Dedifferentiated amniotic fluid mesenchymal stem cell (primary cell): ENCODE results near the gene USP32.
"Not testable (repeated sequence)": the region's sequence is repeated elsewhere in the genome, so short reads cannot be mapped to it uniquely, and the experiment has no call there.

Source experiments
- DNase-seq: peaks from one replicate; pipeline ENCODE4 v3.0.0-alpha.2; 2016; ENCODE audit errors: extremely low spot score

Gene USP32

DNA sequence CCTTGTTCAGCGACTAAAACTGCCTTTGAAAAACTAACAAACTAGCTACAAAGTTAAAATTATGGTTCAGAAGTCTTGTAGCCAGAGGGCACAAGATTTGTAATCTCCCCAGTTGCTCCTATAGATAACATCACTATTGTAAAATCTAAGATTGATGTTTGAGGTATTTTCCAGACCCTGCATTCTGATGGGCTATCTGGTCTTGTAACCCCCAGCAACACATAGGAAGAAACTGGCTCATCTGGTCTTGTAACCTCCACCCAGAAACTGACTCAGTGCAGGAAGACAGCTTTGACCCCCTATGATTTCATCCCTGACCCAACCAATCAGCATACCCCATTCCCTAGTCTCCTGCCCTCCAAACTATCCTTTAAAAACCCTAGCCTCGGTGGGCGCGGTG lies 18.1 kb upstream of the USP32 start:
- no peak for DNase-seq

DNA sequence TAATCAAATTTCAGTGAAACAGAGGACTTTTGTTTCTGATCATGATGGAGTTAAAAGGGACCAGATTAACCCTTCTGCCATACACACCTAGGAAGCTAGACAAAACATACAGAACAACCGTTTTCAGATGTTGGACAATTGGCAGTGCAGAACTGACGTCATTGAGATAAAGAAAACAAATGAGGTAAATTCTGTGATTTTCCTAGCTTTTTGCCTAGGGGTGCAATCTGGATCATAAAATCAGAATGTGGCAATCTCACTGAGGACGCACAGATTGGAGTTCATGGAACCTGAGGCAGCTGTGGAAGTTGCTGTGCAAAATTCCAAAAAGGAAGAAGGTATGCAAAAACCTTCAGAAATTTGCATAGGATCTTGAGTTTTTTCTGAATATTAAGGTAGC lies 15.0 kb upstream of the USP32 start:
- no peak for DNase-seq

DNA sequence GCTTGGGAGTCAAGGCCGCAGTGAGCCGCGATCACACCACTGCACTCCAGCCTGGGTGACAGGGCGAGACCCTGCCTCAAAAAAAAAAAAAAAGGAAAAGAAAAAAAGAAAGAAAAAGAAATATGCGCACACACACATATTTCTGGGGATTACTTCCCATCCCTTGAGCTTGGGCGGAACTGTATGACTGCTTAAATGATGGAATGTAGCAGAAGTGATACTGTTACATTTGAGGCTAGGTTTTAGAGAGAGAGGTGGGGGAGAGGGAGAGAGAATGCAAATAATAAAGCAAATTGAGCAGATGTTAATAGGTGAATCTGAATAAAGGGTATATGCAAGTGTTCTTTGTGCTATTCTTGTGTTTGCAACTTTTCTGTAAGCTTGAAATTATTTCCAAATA lies 12.0 kb upstream of the USP32 start:
- DNase-seq: no peak

DNA sequence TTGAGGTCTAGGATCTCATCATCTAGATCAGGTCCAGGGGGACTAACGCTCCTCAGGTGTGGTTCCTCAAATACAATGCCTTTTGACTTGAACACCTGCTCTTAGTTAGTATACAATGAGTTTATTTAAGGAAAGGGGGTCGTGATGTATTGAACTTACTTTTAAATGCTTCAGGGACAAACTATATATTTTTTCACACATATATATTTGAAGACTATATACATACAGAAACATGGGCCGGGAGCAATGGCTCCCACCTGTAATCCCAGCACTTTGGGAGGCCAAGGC lies 11.5 kb upstream of the USP32 start:
- no peak for DNase-seq

DNA sequence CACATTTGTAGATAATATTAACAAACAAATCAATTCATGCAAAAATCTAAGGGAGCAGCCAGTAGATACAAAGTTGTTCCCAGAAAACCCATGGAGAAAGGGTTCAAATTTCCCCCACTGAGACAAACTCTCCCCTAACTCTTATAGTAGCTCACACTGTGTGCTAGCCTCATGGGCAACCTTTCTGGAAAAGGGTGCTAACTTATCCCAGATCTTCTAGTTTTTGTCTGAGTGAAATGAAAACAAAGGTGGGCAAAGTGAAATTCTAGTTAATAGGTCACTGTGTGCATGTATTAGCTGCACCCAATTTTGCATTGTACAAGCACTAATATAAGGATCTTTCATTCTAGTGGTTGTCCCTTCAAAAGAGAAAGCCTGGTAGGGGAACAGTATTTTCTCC lies 9.9 kb upstream of the USP32 start:
- DNase-seq: no peak

DNA sequence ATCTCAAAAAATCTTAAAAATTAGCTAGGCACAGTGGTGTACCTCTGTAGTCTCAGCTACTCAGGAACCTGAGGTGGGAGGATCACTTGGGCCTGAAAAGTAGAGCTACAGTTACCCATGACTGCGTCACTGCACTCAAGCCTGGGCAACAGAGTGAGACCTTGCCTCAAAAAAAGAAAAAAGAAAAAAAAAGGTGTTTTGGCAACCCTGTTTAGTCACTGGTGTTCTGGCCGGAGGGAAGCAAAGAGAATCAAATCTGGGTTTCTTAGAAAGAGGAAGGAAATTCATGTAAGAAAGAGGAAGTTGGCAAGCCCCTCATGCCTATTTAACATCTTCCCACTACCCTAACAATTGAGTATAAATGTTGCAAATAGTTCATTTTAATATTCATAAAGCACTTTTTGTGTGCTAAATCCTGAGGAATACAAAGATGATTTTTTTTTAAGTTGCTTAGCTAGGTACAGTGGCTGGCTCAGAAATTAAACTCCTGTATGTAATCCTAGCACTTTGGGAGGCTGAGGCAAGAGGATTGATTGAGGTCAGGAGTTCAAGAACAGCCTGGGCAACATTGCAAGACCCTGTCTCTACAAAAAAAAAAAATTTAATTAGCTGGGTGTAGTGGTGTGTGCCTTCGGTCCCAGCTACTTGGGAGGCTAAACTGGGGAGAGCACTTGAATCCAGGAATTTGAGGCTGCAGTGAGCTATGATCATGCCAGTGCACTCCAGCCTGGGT lies 6.5 kb upstream of the USP32 start:
- no peak for DNase-seq

DNA sequence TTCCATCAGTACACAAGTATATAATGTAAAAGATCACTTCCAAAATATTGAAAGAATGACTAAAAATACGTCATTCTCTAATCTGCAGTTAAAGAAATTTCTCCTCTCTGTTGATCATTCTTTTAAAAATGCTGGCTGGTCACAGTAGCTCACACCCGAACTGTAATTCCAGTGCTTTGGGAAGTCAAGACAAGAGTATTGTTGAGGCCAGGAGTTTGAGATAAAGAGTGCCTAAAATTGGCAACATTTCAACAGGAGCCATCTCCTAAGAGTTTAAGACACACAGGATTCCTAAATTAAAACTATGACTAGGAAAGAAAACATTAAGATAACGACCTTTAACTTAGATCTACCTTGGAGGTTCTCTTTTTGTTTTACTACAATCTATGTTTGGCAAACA lies 4.5 kb upstream of the USP32 start:
- no peak for DNase-seq

DNA sequence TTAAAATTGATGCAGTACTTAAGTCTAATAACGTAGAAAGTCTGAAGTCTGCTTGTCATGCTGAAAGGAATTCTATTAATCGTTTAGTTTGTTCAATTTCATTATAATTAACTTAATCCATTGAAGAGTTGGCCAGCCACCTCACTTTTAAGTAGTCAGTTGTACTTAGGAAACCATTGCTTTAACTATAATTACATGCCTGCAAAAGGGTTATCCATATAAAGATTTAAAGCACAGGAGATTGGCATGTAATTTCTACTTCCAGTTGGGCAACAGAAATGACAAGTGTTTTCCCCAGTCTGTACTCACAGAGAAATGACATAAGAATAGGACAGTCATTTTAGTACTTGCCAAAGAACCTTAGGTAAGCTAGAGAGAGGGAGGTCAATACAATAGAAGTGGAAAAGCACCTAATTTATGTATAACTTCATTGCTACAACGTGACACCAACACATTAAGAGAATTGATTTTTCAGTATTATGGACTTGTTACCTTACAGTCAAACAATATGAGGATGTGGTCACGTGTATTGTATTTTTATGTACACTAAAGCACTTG lies 3.7 kb upstream of the USP32 start:
- DNase-seq: no peak

DNA sequence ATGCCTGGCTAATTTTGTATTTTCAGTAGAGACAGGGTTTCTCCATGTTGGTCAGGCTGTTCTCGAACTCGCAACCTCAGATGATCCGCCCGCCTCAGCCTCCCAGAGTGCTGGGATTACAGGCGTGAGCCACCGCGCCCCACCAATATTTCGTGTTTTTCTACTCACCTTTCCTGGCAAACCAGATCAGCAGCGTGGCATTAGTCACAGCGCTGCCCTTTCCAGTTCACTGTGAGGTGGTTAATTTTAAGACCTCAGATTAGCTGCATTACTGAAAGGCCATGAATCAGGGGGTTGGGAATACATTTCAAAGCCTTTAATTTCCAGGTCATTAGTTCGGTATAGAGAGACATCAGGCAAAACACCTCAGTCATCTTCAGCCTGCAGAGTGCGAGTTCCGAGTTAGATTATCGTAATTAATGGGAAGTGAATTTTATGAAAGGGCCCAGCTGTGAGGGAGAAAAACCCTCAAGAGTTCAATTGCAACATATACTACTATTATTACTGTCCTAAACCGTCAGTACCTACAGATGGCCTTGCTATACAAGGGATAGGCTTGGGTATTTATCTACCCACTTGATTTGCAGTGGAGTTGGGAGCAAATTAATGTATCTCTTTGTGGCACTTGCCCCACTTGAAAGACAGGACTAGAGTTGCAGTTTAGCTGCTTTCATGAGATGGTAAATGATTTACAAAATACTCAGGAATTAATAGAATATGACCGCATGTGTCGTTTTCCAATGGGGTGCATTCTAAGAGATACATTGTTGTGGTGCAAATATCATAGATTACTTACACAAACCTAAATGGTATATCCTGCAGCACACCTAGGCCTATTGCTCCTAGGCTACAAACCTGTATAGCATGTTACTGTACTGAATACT lies 2.1 kb upstream of the USP32 start:
- DNase-seq: no peak

DNA sequence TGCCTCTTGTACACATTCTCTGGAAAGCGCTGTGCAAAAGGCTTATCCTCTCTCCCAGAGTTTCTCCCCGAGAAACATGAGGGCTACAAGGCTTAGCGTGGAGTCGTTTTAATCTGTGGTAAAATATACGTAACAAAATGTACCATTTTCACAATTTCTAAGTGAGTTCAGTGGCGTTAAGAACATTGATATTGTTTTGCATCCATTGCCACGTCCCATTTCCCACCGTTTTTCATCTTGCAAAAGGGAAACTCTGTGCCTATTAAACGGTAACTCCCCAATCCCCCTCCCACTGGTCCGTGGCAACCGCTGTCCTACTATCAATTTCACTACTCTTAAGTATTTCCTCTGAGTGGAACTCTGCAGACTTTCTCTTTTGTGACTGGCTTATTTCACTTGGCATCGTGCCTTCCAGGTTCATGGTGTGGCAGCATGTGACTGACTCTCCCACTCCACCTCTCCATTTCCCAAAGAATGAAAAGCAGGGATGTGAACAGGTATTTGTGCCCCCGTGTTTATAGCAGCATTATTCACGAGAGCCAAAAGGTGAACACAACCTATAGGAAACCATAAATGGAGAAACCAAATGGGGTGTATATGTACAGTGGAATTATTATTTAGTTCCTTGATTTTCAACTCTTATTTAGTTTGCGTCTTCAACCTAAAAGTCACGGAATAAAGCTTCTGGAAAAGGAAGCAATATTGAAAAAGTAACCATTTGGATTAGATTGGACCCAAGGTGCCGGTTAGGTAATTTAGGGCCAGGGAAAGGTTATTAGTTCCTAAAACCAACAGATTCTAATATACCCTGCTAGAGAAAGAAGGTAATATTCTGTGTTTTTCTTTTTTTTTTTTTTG lies 1.1 kb upstream of the USP32 start:
- peak; percentile 41 for DNase-seq

DNA sequence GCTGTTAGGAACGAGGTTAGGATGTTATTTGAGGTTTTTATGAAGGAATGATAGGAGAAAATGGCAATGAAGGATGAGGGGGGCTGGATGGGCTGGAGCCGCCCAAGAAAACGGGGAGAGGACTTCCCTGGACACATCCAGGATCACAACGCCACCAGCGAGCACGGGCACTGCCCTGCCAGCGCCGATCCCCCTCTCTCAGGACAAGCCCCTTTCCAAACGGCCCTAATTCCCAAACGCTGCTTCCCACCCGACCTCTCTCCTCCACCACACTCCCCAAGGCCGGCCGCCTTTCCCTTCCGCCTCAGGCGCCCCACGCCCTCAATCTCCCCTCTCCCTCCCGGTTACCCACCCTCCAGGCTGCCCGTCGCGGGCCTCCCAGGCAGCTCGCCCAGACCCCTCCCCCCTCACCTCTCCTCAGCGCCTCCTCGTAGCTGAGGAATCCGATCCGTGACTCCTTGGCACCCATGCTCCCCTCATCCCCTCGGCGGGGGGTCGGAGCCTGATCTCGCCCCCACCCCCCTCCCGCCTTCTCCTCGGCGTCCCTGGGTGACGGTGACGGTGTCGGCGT lies 377 bp downstream of the USP32 start:
- no peak for DNase-seq

DNA sequence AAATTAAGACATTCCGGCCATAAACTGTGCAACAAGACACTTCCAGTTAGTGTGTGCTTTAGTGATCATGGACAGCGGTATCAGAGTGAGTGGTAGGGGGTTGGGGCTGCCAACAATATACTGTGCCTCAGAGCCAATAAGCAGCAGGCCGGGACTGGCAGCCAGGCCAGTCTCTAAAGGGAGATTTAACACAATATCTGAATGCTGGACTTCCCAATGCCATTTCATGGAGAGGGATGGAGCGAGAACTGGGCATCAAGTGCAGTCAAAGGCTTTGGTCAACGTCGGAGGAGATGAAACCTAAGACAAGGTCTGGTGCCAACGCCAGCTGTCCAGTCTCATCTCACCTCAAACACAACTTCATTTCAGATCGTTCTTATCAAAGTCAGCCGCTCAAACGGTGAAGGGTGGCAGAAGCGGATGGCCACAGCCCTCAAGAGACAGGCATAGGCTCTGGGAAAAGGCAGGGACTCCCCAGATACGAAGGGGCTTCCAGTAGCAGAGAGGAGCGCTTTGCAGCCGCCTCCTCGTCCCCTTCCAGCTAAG lies 935 bp downstream of the USP32 start:
- peak; percentile 43 for DNase-seq

DNA sequence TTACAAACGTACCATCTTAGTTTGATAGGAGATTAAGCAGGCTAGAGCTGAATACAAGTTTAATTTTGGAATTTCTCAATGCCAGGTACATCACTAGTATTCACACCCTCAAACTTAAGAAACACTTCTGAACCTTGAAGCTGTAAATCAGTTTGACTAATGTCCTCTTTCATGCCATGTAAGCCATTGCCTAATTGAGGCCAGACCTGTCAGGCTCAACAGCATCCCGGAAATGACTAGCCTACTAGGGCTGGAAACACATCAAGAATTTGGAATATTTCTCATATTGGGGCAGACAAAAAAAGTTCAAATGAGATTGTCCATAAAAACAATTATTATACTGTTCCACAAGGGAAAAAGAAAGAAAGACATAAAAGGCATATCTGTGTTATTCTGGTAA lies 1.7 kb downstream of the USP32 start:
- peak; percentile 47 for DNase-seq

DNA sequence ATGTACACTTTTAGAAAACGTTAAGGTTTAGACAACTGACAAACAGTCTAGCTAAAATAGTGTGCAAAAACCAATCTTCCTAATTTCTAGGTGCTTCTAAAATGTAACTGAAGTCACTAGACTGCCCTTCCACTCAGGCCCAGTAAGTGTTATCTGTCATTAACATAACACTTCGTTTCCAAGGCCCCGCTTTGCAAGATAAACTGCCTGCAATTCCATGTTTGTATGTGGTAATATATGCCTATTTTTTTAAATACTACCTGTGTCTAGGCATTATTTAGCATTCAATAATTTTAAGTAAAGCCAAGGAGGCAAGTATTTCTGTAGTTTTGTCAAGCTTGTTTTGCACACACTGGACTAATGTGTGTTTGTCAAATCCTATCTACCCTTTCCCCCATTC lies 3.2 kb downstream of the USP32 start:
- DNase-seq: no peak

DNA sequence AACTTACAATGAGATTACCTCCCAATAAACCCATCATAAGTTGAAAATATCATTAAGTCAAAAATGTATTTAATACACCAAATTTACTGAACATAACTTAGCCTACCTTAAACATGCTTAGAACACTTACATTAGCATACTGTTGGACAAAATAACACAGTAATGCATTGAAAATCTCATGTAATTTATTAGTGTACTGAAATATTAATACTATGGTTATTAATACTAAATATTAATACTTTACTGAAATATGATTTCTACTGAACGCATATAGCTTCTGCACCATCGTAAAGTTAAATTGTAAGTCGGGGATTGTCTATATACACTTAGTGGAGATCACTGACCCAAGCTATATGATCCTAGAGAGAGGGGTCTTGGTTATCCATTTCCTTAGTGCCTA lies 4.3 kb downstream of the USP32 start:
- DNase-seq: no peak

DNA sequence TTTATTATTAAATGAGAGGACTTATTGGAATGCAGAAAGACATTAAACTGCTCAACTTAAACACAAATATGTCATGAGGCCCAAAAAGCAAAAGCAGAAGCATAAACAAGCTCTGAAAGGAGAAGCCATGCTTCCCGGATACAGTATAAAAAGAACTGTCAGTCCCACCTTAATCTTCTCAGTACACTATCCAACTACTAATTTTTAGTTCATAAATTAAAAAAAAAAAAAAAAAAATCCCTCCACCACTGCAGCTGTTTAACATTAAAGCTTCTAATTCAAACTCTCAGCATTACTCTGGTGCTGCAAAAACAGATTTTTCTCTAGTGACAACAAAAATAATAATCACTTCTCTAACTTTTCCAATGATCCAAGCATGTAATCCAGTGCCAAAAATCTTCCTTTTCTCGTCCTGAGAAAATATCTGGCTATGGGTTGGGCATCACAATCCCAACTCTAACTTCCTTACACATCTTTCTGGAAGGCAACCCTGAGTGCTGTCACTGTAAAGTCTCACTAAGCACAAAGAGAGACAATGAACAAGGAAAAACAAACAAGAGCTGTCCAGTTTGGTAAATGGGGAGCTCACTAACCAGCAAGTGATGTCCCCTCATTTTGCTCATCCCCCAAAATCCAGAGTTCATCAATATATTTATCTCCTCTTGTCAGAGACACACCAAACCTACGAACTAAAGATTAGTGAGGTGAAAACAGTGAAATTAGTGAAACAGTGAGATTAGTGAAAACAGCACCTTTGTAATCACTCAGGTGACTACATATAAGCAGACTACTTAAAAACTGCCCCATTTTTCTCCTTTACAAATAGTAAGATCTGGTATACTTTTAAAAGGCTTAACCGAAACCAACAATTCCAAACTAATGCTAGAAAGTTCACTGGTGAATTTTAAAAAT lies 5.5 kb downstream of the USP32 start:
- DNase-seq: no peak

DNA sequence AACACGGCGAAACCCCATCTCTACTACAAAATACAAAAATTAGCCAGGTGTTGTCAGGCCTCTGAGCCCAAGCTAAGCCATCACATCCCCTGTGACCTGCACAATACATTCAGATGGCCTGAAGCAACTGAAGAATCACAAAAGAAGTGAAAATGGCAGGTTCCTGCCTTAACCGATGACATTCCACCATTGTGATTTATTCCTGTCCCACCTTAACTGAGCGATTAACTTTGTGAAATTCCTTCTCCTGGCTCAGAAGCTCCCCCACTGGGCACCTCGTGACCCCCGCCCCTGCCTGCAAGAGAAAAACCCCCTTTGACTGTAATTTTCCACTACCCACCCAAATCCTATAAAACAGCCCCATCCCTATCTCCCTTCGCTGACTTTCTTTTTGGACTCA lies 7.0 kb downstream of the USP32 start:
- DNase-seq: not testable (repeated sequence)

DNA sequence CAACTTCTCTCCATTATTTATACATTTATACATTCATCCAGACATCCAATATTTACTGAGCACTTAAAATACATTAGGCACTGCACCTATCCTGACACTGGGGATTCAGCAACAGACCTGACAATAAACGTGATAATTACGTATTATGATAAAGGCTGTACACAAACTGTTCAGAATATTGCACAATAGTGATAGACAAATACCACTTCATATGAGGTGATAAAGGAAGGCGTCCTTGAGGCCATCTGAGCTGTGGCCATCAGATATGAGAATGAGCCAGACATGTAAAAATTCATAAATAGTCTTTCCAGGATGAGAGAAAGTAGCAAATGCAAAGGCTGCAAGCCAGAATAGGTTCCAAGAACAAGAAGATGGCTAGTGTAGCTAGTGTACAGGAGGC lies 8.6 kb downstream of the USP32 start:
- no peak for DNase-seq

DNA sequence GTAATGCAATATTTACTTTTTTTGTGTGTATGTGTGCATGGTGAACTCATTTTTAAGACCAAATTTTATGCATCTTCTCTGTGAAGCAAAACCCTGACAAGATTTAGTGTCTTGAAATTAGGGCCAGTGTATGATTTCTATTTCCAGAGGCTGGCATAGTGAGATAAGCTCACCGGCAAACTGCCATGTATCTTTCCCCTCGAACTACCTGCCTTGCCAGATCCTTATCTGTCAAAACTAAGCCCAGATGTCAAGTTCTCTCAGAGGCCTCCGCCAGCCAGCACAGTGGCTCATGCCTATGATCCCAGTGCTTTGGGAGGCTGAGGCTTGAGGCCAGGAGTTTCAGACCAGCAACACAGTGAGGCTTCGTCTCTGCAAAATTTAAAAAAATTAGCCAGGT lies 10.0 kb downstream of the USP32 start:
- no peak for DNase-seq

DNA sequence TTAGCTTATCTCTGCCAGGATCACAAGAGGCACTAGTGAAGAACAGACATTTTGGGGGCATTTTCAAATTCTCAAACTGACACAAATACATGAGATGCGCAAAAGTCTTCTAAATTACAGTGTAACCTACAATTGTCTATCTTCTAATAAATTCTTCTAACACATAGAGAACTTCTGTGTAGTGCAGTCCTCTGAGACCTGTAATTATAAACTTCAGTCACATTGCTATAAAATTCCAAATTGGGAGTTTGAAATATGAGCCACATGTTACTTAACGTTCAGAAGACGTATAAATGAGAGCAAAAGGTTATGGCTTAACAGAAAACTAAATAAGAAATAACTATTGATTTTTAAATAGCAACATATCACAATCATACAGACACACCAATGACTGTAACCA lies 12.5 kb downstream of the USP32 start:
- DNase-seq: not testable (repeated sequence)

DNA sequence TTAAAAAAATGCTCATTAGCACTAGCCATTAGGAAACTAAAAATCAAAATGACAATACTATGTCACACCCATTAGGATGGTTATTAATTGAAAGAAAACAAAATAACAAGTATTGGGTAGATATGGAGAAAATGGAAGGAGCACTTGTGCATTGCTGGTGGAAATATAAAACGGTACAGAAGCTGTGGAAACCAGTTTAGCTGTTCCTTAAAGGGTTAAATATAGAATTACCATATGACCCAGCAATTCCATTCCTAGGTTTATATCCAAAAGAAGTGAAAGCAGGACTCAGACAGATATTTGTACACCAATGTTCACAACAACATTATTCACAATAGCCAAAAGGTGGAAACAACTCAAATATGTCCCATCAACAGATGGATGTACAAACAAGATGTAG lies 13.7 kb downstream of the USP32 start:
- not testable (repeated sequence) for DNase-seq
